ENCODE measurements around the gene AGXT2.
A peak's percentile ranks its signal among the peaks of the same experiment; 100 is the strongest.
"Not testable (repeated sequence)": the region's sequence is repeated elsewhere in the genome, so short reads cannot be mapped to it uniquely, and the experiment has no call there.

The AGXT2 gene

GRCh38 chr5:35063414-35063813 lies 15.7 kb upstream of the AGXT2 start:
- Mint-ChIP-seq H3K36me3 (no peaks in the 10 kb centered on the region), H3K27ac (no peak overlapping the region), H3K4me3 (no peak overlapping the region), H3K9me3 (no peaks in the 10 kb centered on the region), H3K4me1 (no peaks in the 10 kb centered on the region)
- DNase-seq (ENCODE audit: low spot score in 2 of 2) (no peak), ATAC-seq (no peak)

- no peaks in the 10 kb centered on the region for H3K36me3 Mint-ChIP-seq
Measured at GRCh38 chr5:35061211-35061770, 13.5 kb upstream of the AGXT2 start.

GRCh38 chr5:35060236-35060635 lies 12.5 kb upstream of the AGXT2 start:
- no peak overlapping the region for H3K4me3 Mint-ChIP-seq
- ATAC-seq = no peak
- H3K9me3 Mint-ChIP-seq = no peaks in the 10 kb centered on the region
- no peak for DNase-seq (ENCODE audit: low spot score in 2 of 2)
- no peaks in the 10 kb centered on the region for H3K36me3 Mint-ChIP-seq
- H3K27ac Mint-ChIP-seq = no peak overlapping the region
- H3K4me1 Mint-ChIP-seq = no peaks in the 10 kb centered on the region

More at GRCh38 chr5:35061211-35061770, 13.5 kb upstream of the AGXT2 start:
- H3K9me3 Mint-ChIP-seq = no peaks in the 10 kb centered on the region
- H3K27ac Mint-ChIP-seq = no peak overlapping the region
- ATAC-seq = no peak
- no peaks in the 10 kb centered on the region for H3K4me1 Mint-ChIP-seq
- no peak for DNase-seq (ENCODE audit: low spot score in 2 of 2)
- no peak overlapping the region for H3K4me3 Mint-ChIP-seq

- Mint-ChIP-seq H3K9me3 (no peaks in the 10 kb centered on the region), H3K4me1 (no peaks in the 10 kb centered on the region), H3K4me3 (no peak overlapping the region), H3K36me3 (no peaks in the 10 kb centered on the region), H3K27ac (no peak overlapping the region)
- ATAC-seq (no peak), DNase-seq (ENCODE audit: low spot score in 2 of 2) (no peak)
Measured at GRCh38 chr5:35059251-35059650, 11.5 kb upstream of the AGXT2 start.

- Mint-ChIP-seq H3K36me3 (no peaks in the 10 kb centered on the region), H3K4me1 (no peaks in the 10 kb centered on the region), H3K27ac (no peak overlapping the region), H3K4me3 (no peak overlapping the region), H3K9me3 (no peaks in the 10 kb centered on the region)
- ATAC-seq (peak; percentile 71), DNase-seq (ENCODE audit: low spot score in 2 of 2) (no peak)
Measured at GRCh38 chr5:35058374-35058788, 10.6 kb upstream of the AGXT2 start.

GRCh38 chr5:35056686-35057085 lies 8.9 kb upstream of the AGXT2 start:
- ATAC-seq (no peak), DNase-seq (ENCODE audit: low spot score in 2 of 2) (no peak)
- H3K36me3 Mint-ChIP-seq = no peaks in the 10 kb centered on the region
- no peak overlapping the region for H3K27ac Mint-ChIP-seq
- no peak overlapping the region for H3K4me3 Mint-ChIP-seq
- H3K9me3 Mint-ChIP-seq = no peaks in the 10 kb centered on the region
- H3K4me1 Mint-ChIP-seq = no peaks in the 10 kb centered on the region

GRCh38 chr5:35052838-35053237 lies 5.1 kb upstream of the AGXT2 start:
- no peaks in the 10 kb centered on the region for H3K9me3 Mint-ChIP-seq
- no peak for DNase-seq (ENCODE audit: low spot score in 2 of 2)
- no peaks in the 10 kb centered on the region for H3K36me3 Mint-ChIP-seq

GRCh38 chr5:35050541-35051126 lies 2.9 kb upstream of the AGXT2 start:
- ATAC-seq (no peak), DNase-seq (ENCODE audit: low spot score in 2 of 2) (no peak)
- H3K36me3 Mint-ChIP-seq = no peaks in the 10 kb centered on the region
- H3K9me3 Mint-ChIP-seq = no peaks in the 10 kb centered on the region
- H3K4me3 Mint-ChIP-seq = no peak overlapping the region
- no peak overlapping the region for H3K27ac Mint-ChIP-seq
- no peaks in the 10 kb centered on the region for H3K4me1 Mint-ChIP-seq

More at GRCh38 chr5:35052838-35053237, 5.1 kb upstream of the AGXT2 start:
- no peak overlapping the region for H3K4me3 Mint-ChIP-seq
- no peaks in the 10 kb centered on the region for H3K4me1 Mint-ChIP-seq
- ATAC-seq = no peak
- no peak overlapping the region for H3K27ac Mint-ChIP-seq

GRCh38 chr5:35048910-35049309 lies 1.2 kb upstream of the AGXT2 start:
- ATAC-seq = no peak
- no peak overlapping the region for H3K4me3 Mint-ChIP-seq
- no peaks in the 10 kb centered on the region for H3K4me1 Mint-ChIP-seq
- H3K36me3 Mint-ChIP-seq = no peaks in the 10 kb centered on the region
- no peak for DNase-seq (ENCODE audit: low spot score in 2 of 2)
- no peaks in the 10 kb centered on the region for H3K9me3 Mint-ChIP-seq
- no peak overlapping the region for H3K27ac Mint-ChIP-seq

- no peak for DNase-seq (ENCODE audit: low spot score in 2 of 2)
- no peaks in the 10 kb centered on the region for H3K4me1 Mint-ChIP-seq
- no peaks in the 10 kb centered on the region for H3K36me3 Mint-ChIP-seq
- no peaks in the 10 kb centered on the region for H3K9me3 Mint-ChIP-seq
- H3K4me3 Mint-ChIP-seq = no peak overlapping the region
- peak; percentile 67 for ATAC-seq
- no peak overlapping the region for H3K27ac Mint-ChIP-seq
Measured at GRCh38 chr5:35046774-35047173, 975 bp downstream of the AGXT2 start.

GRCh38 chr5:35045280-35045679 lies 2.5 kb downstream of the AGXT2 start:
- no peak for DNase-seq (ENCODE audit: low spot score in 2 of 2)
- no peak for ATAC-seq
- Mint-ChIP-seq H3K36me3 (no peaks in the 10 kb centered on the region), H3K4me3 (no peak overlapping the region), H3K9me3 (no peaks in the 10 kb centered on the region), H3K27ac (no peak overlapping the region), H3K4me1 (no peaks in the 10 kb centered on the region)

- no peak for DNase-seq (ENCODE audit: low spot score in 2 of 2)
- Mint-ChIP-seq H3K4me3 (no peak overlapping the region), H3K36me3 (no peaks in the 10 kb centered on the region), H3K27ac (no peak overlapping the region), H3K9me3 (no peaks in the 10 kb centered on the region), H3K4me1 (no peaks in the 10 kb centered on the region)
- ATAC-seq = no peak
Measured at GRCh38 chr5:35044649-35045048, 3.1 kb downstream of the AGXT2 start.

- no peaks in the 10 kb centered on the region for H3K36me3 Mint-ChIP-seq
- ATAC-seq = no peak
- no peak for DNase-seq (ENCODE audit: low spot score in 2 of 2)
- H3K27ac Mint-ChIP-seq = no peak overlapping the region
- no peaks in the 10 kb centered on the region for H3K4me1 Mint-ChIP-seq
- H3K4me3 Mint-ChIP-seq = no peak overlapping the region
- H3K9me3 Mint-ChIP-seq = no peaks in the 10 kb centered on the region
Measured at GRCh38 chr5:35042781-35043180, 5.0 kb downstream of the AGXT2 start.

- no peak overlapping the region for H3K4me3 Mint-ChIP-seq
- DNase-seq (ENCODE audit: low spot score in 2 of 2) = no peak
- no peaks in the 10 kb centered on the region for H3K36me3 Mint-ChIP-seq
- ATAC-seq = no peak
- H3K4me1 Mint-ChIP-seq = no peaks in the 10 kb centered on the region
- no peak overlapping the region for H3K27ac Mint-ChIP-seq
- no peaks in the 10 kb centered on the region for H3K9me3 Mint-ChIP-seq
Measured at GRCh38 chr5:35041261-35041660, 6.5 kb downstream of the AGXT2 start.

- Mint-ChIP-seq H3K9me3 (no peaks in the 10 kb centered on the region), H3K4me1 (no peaks in the 10 kb centered on the region), H3K4me3 (no peak overlapping the region), H3K36me3 (no peaks in the 10 kb centered on the region), H3K27ac (no peak overlapping the region)
- no peak for ATAC-seq
- no peak for DNase-seq (ENCODE audit: low spot score in 2 of 2)
Measured at GRCh38 chr5:35038891-35039290, 8.9 kb downstream of the AGXT2 start.

GRCh38 chr5:35036536-35036935 lies 11.2 kb downstream of the AGXT2 start:
- Mint-ChIP-seq H3K4me3 (no peak overlapping the region), H3K36me3 (no peaks in the 10 kb centered on the region), H3K4me1 (no peaks in the 10 kb centered on the region), H3K9me3 (no peaks in the 10 kb centered on the region), H3K27ac (no peak overlapping the region)
- DNase-seq (ENCODE audit: low spot score in 2 of 2) (no peak), ATAC-seq (no peak)

- not testable (repeated sequence) for H3K27ac Mint-ChIP-seq; H3K4me3 Mint-ChIP-seq; H3K9me3 Mint-ChIP-seq; ATAC-seq; H3K4me1 Mint-ChIP-seq; H3K36me3 Mint-ChIP-seq; DNase-seq (ENCODE audit: low spot score in 2 of 2)
Measured at GRCh38 chr5:35035929-35036328, 11.8 kb downstream of the AGXT2 start.

All from stimulated activated effector memory CD8-positive, alpha-beta T cell treated with anti-CD3 and anti-CD28 coated beads, Interleukin-12 subunit alpha, Interleukin-12 subunit beta, amount 100 ng/mL, for 72 hours (primary cell).